ENCODE measurements around the gene USP5.
A peak's percentile ranks its signal among the peaks of the same experiment; 100 is the strongest.

Gene USP5

DNA sequence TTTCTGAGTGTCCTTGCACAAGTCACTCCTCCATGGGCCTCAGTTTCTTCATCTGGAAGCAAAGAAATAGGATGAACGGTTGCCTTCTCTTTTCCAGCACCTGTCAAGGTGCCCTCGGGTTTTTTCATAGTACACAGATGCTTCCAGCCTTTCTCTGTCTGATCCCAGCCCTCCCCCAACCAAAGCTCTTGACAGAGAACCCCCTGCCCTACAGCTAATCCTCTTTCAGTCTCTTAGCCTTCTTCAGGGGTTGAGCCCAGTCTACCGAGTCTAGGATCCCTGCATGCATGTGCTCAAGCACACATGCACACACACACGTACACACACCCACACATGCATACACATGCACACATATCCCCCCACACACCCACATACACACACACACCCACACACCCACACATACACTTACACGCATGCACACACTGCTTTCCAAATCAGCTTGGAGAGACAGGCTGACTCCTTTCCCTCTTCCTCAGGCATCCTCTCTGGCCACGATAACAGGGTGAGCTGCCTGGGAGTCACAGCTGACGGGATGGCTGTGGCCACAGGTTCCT, 5.6 kb upstream of the USP5 start:
- Histone ChIP-seq H3K4me3 (IDR thresholded peaks at IDR 0.05; ENCODE audit: insufficient read depth, low read depth, low read length) (no peak overlapping the region), H3K4me2 (no peak overlapping the region), H3K36me3 (ENCODE audit: insufficient read depth) (no peaks in the 10 kb centered on the region), H3K79me2 (ENCODE audit: insufficient read depth, low read depth) (peaks cover 19% of the 10 kb centered on the region), H3K9ac (no peak overlapping the region), H3K27ac (no peak overlapping the region), H3K4me1 (ENCODE audit: low read depth, poor library complexity, severe bottlenecking) (peaks cover 13% of the 10 kb centered on the region), H3K27me3 (ENCODE audit: insufficient read depth, low read depth) (no peaks in the 10 kb centered on the region), H2AFZ (ENCODE audit: low read depth) (no peak overlapping the region), H4K20me1 (ENCODE audit: insufficient read depth) (no peaks in the 10 kb centered on the region)
- TF ChIP-seq, protein P1, sequence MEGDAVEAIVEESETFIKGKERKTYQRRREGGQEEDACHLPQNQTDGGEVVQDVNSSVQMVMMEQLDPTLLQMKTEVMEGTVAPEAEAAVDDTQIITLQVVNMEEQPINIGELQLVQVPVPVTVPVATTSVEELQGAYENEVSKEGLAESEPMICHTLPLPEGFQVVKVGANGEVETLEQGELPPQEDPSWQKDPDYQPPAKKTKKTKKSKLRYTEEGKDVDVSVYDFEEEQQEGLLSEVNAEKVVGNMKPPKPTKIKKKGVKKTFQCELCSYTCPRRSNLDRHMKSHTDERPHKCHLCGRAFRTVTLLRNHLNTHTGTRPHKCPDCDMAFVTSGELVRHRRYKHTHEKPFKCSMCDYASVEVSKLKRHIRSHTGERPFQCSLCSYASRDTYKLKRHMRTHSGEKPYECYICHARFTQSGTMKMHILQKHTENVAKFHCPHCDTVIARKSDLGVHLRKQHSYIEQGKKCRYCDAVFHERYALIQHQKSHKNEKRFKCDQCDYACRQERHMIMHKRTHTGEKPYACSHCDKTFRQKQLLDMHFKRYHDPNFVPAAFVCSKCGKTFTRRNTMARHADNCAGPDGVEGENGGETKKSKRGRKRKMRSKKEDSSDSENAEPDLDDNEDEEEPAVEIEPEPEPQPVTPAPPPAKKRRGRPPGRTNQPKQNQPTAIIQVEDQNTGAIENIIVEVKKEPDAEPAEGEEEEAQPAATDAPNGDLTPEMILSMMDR (conservative IDR thresholded peaks at IDR 0.05; ENCODE audit: low read depth, low read length), result no peak

DNA sequence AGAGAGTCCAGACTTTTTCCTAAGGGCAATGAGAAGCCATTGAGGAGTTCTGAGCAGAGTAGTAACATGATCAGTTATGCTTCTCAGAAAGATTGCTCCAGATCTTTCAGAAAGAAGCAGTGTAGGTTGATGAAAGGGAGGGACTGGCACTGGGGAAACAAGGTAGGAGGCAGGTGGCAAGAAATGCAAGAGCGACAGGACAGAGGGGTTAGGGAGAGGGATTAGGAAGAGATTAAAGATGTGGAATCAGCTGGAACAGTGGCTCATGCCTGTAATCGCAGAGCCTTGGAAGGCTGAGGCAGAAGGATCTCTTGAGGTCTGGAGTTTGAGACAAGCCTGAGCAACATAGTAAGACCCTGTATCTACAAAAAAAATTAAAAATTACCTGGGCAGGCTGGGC, 4.3 kb upstream of the USP5 start:
- Histone ChIP-seq H3K27ac (no peak overlapping the region), H3K79me2 (ENCODE audit: insufficient read depth, low read depth) (peaks cover 19% of the 10 kb centered on the region), H4K20me1 (ENCODE audit: insufficient read depth) (no peaks in the 10 kb centered on the region), H3K4me3 (IDR thresholded peaks at IDR 0.05; ENCODE audit: insufficient read depth, low read depth, low read length) (no peak overlapping the region), H2AFZ (ENCODE audit: low read depth) (no peak overlapping the region), H3K27me3 (ENCODE audit: insufficient read depth, low read depth) (no peaks in the 10 kb centered on the region), H3K9ac (no peak overlapping the region), H3K36me3 (ENCODE audit: insufficient read depth) (no peaks in the 10 kb centered on the region), H3K4me1 (ENCODE audit: low read depth, poor library complexity, severe bottlenecking) (peaks cover 13% of the 10 kb centered on the region), H3K4me2 (no peak overlapping the region)
- TF ChIP-seq, protein P1 (conservative IDR thresholded peaks at IDR 0.05; ENCODE audit: low read depth, low read length), result no peak

DNA sequence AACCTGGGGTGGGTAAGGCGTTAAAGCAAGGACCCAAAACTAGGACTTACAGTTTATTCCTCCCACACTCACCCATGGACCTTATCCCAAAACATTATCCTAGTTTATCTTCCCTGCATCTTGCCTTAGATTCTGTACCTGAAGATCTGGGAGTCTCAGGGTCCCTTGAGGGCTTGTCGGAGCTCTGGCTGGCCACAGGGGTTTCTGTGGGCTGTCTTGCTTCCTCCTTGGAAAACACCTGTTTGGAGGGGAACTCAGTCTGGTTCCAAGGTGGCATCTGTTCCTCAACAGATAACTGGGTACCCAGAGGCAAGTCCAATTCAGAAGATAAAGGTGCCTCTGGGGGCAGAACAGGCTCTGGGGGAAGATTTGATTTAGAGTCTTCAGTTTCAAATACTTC, 2.5 kb upstream of the USP5 start:
- H3K9ac ChIP-seq, result no peak overlapping the region
- no peaks in the 10 kb centered on the region for H3K27me3 ChIP-seq (ENCODE audit: insufficient read depth, low read depth)
- peaks cover 23% of the 10 kb centered on the region for H3K4me1 ChIP-seq (ENCODE audit: low read depth, poor library complexity, severe bottlenecking)
- H3K36me3 ChIP-seq (ENCODE audit: insufficient read depth), result no peaks in the 10 kb centered on the region
- no peak overlapping the region for H3K4me3 ChIP-seq (IDR thresholded peaks at IDR 0.05; ENCODE audit: insufficient read depth, low read depth, low read length)
- peaks cover 27% of the 10 kb centered on the region for H3K79me2 ChIP-seq (ENCODE audit: insufficient read depth, low read depth)
- no peaks in the 10 kb centered on the region for H4K20me1 ChIP-seq (ENCODE audit: insufficient read depth)
- no peak overlapping the region for H3K27ac ChIP-seq
- TF ChIP-seq, protein P1 (conservative IDR thresholded peaks at IDR 0.05; ENCODE audit: low read depth, low read length), result no peak
- no peak overlapping the region for H2AFZ ChIP-seq (ENCODE audit: low read depth)
- H3K4me2 ChIP-seq, result peak overlapping the region; percentile 95; the same call in 1 of the 2 replicates

DNA sequence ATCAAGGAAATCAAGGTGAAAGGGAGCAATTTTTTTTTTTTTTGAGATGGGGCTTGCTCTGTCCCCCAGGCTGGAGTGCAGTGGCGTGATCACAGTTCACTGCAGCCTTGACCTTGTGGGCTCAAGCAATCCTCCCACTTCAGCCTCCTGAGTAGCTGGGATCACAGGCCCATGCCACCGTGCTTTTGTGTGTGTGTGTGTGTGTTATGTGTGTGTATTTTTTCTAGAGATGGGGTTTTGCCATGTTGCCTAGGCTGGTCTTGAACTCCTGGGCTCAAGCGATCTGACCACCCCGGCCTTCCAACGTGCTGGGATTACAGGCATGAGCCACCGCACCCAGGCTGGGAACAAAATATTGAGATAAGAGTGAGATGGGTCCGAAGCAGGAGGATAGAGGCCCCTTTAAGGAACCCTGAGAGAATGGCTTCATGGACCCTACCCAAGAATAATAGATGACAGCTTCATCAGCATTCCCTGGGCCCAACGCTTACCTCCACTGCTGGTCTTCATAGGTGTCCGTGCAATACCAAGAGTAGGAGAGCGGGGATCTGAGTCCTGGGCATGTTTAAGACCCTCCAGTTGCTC, 1.9 kb upstream of the USP5 start:
- Histone ChIP-seq H3K9ac (peak overlapping the region; percentile 18; the same call in 1 of the 2 replicates), H3K27me3 (ENCODE audit: insufficient read depth, low read depth) (no peaks in the 10 kb centered on the region), H3K27ac (no peak overlapping the region), H3K4me3 (IDR thresholded peaks at IDR 0.05; ENCODE audit: insufficient read depth, low read depth, low read length) (no peak overlapping the region), H3K79me2 (ENCODE audit: insufficient read depth, low read depth) (peaks cover 34% of the 10 kb centered on the region), H3K4me2 (peak overlapping the region; percentile 95), H2AFZ (ENCODE audit: low read depth) (no peak overlapping the region), H4K20me1 (ENCODE audit: insufficient read depth) (no peaks in the 10 kb centered on the region), H3K36me3 (ENCODE audit: insufficient read depth) (no peaks in the 10 kb centered on the region), H3K4me1 (ENCODE audit: low read depth, poor library complexity, severe bottlenecking) (peaks cover 29% of the 10 kb centered on the region)
- TF ChIP-seq, protein P1 (conservative IDR thresholded peaks at IDR 0.05; ENCODE audit: low read depth, low read length), result no peak

All from KMS-11 (cell line).